ENCODE results near the gene LPIN1. TPM values are rescaled to one million over a fixed set of nuclear protein-coding genes. Genes with fewer than 3 reads are reported as not detected.

Gene LPIN1
- total RNA-seq: 61.5 TPM
- long read RNA-seq, full-length matches to known transcripts: 3 of 63 reads
- long read RNA-seq, partial matches to known transcripts: 27 of 63 reads
- long read RNA-seq, other reads (novel, unspliced or antisense): 33 of 63 reads

DNA sequence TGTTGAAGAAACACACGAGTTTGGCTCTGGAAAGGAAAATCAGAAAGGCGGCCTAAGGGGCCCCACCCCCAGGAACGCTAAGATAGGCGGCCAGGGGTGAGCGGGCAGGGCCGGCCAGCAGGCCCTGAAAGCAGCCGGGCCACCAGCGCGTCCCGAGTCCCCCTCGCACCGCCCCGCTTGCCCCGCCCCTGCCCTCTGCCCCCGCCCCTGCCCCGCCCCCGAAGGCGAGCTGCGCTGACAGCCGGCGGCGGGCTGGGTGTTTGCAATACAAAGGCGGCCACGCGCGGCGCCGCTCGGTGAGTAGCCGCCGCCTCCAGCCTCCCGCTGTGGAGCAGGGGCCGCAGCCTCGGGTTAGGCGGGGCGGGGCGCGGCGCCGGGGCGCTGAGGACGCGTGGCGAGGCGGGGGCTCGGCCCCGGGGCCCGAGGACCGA is at the start of gene LPIN1:
Gene LPIN1 (plus strand): TSS at position 257 of the 431 bp plus-strand sequence. CDS start 18,910 bp downstream, outside the sequence.
- DNase-seq (peak; percentile 94), ATAC-seq (peak; percentile 85)
- intact Hi-C loops (cut with micrococcal nuclease): no loop called here

GRCh38 chr2:11696736-11697102 is 49.7 kb upstream of the LPIN1 start:
- no peak for DNase-seq
- ATAC-seq: no peak
- intact Hi-C loops (cut with micrococcal nuclease): no loop called here

DNA sequence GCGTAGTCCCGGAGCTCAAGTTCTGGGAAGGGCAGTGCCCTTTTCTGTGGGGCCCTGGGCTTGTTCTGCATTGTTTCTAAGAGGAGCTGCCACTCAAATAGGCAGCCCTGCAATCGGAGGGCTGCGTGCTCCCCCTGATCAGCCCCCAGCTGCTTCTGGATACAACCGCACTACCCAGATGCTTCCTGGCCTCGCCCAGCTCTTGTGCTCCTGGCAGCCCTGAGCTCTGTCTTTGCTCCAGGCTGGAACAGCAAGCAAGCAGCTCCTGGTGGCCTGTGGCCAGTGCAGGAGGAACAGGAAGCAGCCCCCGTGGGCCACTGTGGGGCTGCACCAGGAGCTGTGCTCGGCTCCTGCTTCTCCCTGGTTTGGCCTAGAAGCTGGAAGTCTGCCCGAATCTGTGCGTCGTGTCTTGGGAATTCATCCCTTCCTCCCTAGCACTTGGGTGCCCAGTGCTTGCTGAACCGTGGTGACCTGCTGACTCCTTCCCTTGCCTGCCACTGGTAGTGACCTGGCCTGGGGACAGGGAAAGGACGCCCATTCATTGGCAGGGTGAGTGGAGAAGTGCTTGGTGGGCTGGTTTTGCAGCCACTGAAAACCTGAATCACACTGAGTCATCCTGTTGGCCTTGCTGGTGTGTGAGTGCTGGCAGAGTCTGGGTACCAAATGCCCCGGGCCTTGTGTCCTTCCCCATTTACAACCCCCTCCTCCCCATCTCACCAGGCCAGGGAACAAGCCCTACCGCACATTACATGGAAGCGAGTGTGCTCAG is 49.1 kb upstream of the LPIN1 start:
- ATAC-seq (peak; percentile 39), DNase-seq (peak; percentile 72)

DNA sequence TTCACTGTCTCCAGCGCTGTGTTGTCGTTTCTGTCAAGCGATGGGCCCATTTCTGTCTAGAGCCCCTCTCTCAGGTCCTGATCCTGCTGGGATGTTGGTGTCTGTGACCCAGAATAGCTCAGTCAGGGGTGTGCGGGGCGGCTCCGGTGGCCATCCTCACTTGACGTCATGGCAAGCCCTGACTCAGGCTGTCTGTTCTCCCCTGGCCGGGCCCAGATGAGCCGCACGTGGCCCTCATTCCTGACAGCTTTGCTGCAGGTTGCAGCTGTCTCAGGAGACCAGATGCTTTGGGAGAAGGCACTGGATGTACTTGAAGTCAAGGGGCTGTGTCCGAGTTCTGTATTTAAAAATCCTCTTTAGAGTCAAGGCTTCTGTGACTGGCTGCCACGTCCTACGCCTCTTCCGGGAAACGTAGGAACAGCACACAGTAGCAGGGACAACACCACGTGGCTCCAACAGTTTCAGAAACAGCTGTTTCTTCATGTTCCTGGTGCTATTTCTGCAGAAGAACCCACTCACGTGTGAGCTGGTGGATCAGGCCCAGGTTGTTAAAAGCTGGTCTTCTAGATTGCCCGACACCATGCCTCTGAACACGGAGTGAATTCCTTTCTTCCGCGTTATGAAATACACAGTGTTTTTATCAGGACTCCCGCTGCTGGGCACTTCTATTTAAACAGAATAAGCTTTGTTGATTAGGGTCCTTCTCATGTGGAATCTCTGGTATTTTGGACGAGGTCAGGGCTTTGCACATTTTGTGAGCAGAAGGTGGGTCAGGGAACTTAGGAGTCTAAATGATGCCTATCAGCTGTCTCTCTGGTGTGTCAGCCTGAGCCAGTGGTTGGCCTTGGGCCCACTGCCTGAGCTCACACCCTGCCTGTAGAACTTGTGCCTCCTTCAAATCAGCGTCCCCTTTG is 48.2 kb upstream of the LPIN1 start:
- intact Hi-C loops (cut with micrococcal nuclease): no loop called here
- DNase-seq (peak; percentile 80), ATAC-seq (peak; percentile 84)

More for the DNA sequence above, 49.1 kb upstream of the LPIN1 start:
- intact Hi-C loops (cut with micrococcal nuclease): no loop called here

DNA sequence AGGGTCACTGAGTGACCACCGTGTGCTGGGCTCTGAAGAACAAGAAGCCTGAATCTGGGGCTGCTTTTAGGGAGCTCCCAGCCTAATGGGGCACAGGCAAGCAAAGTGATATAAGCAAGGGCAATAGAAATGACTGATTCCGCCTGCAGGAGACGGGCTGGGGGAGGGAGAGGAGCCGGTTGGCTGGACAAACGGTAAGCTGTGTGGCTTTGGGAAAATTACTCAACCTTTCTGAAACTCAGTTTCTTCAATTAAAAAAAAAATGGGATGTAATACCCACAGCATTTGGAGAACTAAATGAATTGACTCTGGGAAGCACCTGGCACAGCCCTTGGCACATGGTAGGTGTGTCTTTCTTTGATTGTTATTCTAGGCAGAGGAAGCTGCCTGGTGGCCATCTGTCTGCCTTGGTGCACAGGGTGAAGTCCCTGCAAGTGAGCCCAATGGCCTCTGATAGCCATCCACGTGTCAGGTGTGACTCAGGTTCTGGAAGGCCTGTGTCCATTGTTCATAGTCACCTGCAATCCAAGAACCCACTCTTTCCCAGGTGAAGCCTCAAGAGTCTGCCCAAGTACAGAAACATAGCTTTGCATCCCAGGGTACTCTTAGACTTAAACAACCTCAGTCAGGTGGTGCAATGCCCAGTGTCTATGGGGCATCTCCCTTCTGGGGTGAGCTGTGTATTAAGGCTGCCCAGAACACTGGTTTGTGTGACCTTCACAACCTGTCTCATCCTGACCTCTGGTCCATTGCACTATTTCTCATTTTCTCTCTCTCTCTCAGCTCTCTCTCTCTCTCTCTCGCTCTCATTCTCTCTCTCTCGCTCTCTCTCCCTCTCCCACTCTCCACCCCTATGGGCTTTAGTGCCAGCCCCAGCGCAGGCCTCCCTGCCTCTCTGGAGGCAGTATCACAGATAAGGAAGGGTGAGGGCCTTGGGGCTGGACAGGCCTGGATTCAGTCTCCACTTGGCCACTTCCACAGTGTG is 46.5 kb upstream of the LPIN1 start:
- intact Hi-C loops (cut with micrococcal nuclease): no loop called here
- ATAC-seq: no peak
- no peak for DNase-seq

GRCh38 chr2:11701206-11701605 is 45.2 kb upstream of the LPIN1 start:
- intact Hi-C loops (cut with micrococcal nuclease): no loop called here
- DNase-seq: no peak
- ATAC-seq: no peak

DNA sequence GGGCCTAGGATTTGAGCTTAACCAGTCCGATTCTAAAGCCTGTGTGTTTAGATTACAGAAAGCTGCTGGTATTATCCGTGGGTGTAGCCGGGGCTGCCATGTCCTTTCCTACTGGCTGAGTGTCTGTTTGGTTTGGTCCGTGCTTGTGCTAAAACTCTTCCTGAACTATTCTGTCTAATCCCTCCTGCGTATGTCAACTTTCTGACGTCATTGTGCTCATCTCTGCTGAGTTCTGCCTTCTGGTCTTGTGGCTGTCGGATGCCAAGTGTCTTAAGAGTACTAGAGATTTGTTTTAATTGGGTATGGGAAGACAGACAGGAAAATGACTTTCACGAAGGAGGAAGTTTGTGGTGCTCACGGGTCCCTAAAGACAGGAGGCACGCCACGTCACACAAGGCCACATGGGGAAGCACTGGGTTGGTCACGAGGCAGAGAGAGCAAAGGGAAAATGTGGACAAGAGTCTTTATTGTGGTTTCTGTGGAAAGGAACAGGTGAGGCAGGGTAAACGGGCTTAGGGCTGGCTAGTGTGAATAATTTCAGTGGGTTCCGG is 44.6 kb upstream of the LPIN1 start:
- DNase-seq: peak; percentile 53
- ATAC-seq: no peak
- intact Hi-C loops (cut with micrococcal nuclease): no loop called here

DNA sequence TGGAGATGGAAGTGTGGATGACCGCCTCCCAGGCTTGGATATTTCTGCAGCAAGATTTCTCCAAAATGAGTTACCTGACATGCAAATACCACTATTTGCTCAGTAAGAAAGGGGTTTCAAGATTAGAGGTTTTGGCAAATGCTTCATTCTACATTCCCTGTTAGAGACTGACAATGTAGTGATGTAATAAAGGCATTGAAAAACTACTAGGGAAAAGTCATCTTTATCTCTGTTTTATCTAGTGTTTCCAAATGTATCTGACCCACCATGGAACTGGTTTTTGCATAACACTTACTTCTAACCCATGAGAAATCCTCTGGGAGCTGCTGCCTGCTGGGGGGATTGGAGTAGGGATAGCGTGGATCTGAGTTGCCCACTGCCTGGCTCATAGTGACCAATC is 43.5 kb upstream of the LPIN1 start:
- no peak for ATAC-seq
- intact Hi-C loops (cut with micrococcal nuclease): no loop called here
- no peak for DNase-seq

DNA sequence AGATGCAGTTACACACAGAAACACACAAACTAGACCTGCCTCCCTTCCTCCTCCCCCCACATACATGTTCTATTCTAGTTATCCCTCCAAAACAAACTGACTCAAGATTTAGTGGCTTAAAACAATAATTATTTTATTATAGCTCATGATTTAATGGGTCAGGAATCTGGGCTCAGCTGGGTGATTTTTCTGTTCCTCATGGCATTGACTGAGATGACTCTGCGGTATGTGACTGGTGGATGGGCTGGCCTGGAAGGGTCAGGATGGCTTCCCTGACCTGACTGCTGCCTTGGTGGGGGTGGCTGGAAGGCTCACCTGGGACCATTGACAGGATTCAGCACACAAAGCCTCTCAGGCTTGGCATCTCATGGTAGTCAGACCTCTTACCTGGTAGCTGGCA is 42.7 kb upstream of the LPIN1 start:
- DNase-seq: no peak
- intact Hi-C loops (cut with micrococcal nuclease): no loop called here
- ATAC-seq: no peak

- DNase-seq (no peak), ATAC-seq (no peak)
- intact Hi-C loops (cut with micrococcal nuclease): no loop called here
These were observed 41.4 kb upstream of the LPIN1 start for GRCh38 chr2:11705063-11705462.

DNA sequence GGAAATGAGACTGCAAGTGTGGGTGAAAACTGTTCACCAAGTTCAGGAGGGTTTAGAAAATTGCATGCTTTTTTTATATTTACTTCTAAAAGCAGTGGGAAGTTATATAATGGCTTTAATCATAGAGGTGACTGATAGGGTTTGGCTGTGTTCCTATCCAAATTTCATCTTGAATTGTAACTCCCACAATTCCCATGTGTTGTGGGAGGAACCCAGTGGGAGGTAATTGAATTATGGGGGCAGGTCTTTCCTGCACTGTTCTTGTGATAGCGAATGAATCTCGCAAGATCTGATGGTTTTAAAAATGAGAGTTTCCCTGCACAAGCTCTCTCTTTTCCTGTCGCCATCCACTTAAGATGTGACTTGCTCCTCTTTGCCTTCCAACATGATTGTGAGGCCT is 40.7 kb upstream of the LPIN1 start:
- ATAC-seq: no peak
- intact Hi-C loops (cut with micrococcal nuclease): no loop called here
- no peak for DNase-seq

DNA sequence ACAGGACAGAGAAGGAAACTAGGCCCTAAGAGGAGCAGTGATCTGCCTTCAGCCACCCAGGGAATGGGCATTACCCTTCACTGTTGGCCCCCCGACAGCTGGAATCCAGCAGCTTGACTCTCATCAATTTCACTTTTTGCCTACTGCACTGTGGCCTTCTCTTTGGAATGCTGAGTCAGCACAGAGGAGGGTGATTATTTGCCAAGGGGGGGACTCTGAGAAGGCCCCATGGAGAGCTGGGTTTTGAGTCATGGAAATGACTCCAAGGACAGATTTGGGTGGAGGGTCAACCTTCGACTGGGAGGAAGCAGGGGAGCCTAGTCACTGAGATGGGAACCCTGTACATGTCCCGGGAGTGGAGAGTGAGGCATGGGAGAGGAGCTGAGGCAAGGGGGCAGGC is 38.3 kb upstream of the LPIN1 start:
- DNase-seq (no peak), ATAC-seq (no peak)
- intact Hi-C loops (cut with micrococcal nuclease): no loop called here

GRCh38 chr2:11709293-11709692 is 37.1 kb upstream of the LPIN1 start:
- DNase-seq (no peak), ATAC-seq (no peak)
- intact Hi-C loops (cut with micrococcal nuclease): no loop called here

DNA sequence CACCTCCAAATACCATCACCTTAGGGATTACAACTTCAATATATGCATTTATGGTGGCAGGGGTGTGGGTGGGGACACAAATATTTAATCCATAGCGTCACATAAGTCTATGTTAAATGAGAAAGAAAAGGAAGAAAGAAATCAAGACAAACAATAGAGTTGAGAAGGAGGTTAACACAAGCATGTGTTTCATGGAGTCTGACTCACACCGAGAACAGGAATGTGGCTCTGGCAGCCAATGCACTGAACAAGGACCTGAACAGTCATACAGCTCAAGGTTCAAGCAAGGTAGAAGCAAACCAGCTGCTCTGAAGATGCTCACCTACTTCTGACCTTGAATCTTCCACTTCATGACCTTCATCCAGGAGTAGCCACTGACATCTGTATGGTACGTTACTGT is 36.2 kb upstream of the LPIN1 start:
- intact Hi-C loops (cut with micrococcal nuclease): no loop called here
- DNase-seq (no peak), ATAC-seq (peak; percentile 47)

DNA sequence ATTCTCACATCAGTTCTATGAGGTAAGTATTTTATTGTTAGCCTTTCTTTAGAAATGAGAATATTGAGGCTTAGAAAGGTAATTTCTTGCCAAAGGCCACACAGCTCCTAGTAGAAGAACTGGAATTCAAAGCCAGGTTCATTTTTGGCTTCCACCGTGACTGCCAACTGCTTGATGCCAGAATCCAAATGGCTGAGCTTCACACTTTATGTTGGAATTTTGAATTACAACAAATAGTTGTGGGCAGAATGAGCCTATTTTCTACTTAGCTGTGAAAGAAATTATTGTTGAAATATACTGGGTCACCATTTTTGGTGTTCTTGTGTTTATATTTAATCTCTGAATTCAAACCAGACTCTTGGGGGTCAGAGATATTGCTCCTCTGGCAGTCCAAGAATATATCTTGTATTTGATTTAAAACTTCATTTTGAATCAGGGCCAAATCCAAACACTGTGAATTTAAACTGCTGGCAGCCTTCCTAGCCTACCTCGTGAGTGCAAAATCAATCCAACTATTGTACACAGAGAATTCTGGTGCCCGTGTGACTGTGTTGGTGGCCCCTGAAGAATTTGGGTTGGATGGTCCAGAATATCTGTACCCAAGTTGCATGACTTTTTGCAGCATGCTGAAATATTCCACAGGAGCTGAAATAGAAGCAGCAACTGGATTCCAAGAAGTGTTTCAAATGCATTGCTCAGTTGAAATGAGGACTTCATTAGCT is 35.6 kb upstream of the LPIN1 start:
- ATAC-seq (no peak), DNase-seq (no peak)
- intact Hi-C loops (cut with micrococcal nuclease): no loop called here

GRCh38 chr2:11711354-11711716 is 35.1 kb upstream of the LPIN1 start:
- intact Hi-C loops (cut with micrococcal nuclease): no loop called here
- no peak for ATAC-seq

GRCh38 chr2:11711751-11712150 is 34.7 kb upstream of the LPIN1 start:
- intact Hi-C loops (cut with micrococcal nuclease): no loop called here
- no peak for ATAC-seq

More at GRCh38 chr2:11711354-11711716, 35.1 kb upstream of the LPIN1 start:
- no peak for DNase-seq

GRCh38 chr2:11712866-11713265 is 33.6 kb upstream of the LPIN1 start:
- ATAC-seq (no peak), DNase-seq (no peak)
- intact Hi-C loops (cut with micrococcal nuclease): no loop called here

More at GRCh38 chr2:11711751-11712150, 34.7 kb upstream of the LPIN1 start:
- DNase-seq: no peak
